Kidney (tissue), 14 donors: ENCODE results near the gene N4BP2L2. TPM values are rescaled to one million over a fixed set of nuclear protein-coding genes. Genes with fewer than 3 reads are reported as not detected.

Experiments used
- DNase-seq, 5 donors: peaks; one replicate each; pipeline ENCODE4 v3.0.0-alpha.2; 2013 to 2020
- FAIRE-seq: peaks from 2 replicates; lab custom pipeline; 2012; peaks lifted over from hg19 to GRCh38; lab: Jason Lieb, UNC
- H3K27ac ChIP-seq, 2 donors: one replicate each; pipeline ENCODE4 v1.7.0; 2013; ENCODE audit warnings: low read depth in 2 of 2, low read length in 2 of 2, inconsistent platforms in 1 of 2
- H3K27me3 ChIP-seq: one replicate; pipeline ENCODE4 v1.7.1; 2013; ENCODE audit warnings: low read length, inconsistent platforms; ENCODE audit not compliant: control insufficient read depth, insufficient read depth
- H3K36me3 ChIP-seq, 3 donors: one replicate each; pipeline versions ENCODE4 v1.7.0 to v1.7.1; 2013; ENCODE audit warnings: low read length in 3 of 3, control low read depth in 1 of 3, inconsistent platforms in 1 of 3; ENCODE audit not compliant: insufficient read depth in 3 of 3, control insufficient read depth in 2 of 3
- H3K4me1 ChIP-seq, 3 donors: one replicate each; pipeline versions ENCODE4 v1.7.0 to v1.7.1; 2013; ENCODE audit warnings: low read length in 3 of 3, inconsistent platforms in 1 of 3, low read depth in 1 of 3; ENCODE audit not compliant: control insufficient read depth in 2 of 3, insufficient read depth in 2 of 3
- H3K4me3 ChIP-seq, 3 donors: one replicate each; pipeline versions ENCODE4 v1.7.0 to v1.8.1; 2013; ENCODE audit warnings: low read length in 3 of 3, control low read depth in 1 of 3, inconsistent platforms in 1 of 3
- H3K9ac ChIP-seq, 3 donors: one replicate each; pipeline versions ENCODE4 v1.7.0 to v1.7.1; 2013; ENCODE audit warnings: low read length in 3 of 3, control low read depth in 1 of 3, inconsistent platforms in 1 of 3
- H3K9me3 ChIP-seq, 3 donors: one replicate each; pipeline versions ENCODE4 v1.7.0 to v1.7.1; 2013; ENCODE audit warnings: low read length in 3 of 3, control low read depth in 1 of 3, inconsistent platforms in 1 of 3; ENCODE audit not compliant: control insufficient read depth in 2 of 3, insufficient read depth in 1 of 3
- intact Hi-C: fragments of 100-400 bp; cut with DNase I; formaldehyde crosslinking; loops from one replicate; pipeline ENCODE4 v1.11.1; 2022
- polyA plus RNA-seq: library from polyadenylated mRNA; stranded (reverse); fragments of 350-450 nt; fragmentation: Illumina TruSeq; extraction: RNeasy Lipid Tissue Mini Kit (QIAGEN cat#74804); gene quantifications from one replicate; pipeline ENCODE4 v1.2.3, GENCODE V29; 2014; ENCODE audit warnings: low read depth, low replicate concordance; ENCODE audit not compliant: insufficient read depth
- total RNA-seq: library from RNA; stranded (reverse); fragmentation: NEBNext Ultra II Directional; extraction: Animal tissue kit (Norgen Biotek cat#: 25700); gene quantifications from one replicate; pipeline ENCODE4 v1.2.1, GENCODE V29; 2021
- TF ChIP-seq, protein P1 (sequence below): IDR thresholded peaks from 3 replicates; pipeline ENCODE4 v1.5.1; 2012; ENCODE audit warnings: mild to moderate bottlenecking, moderate library complexity, borderline replicate concordance; ENCODE audit not compliant: insufficient read depth; ENCODE audit errors: extremely low read depth
- donor health status: control.
- donor health status: control.
- donor health status: control.
- donor health status: control.
- donor health status: control.
- donor health status: DM: yes; HTN: yes; CAD: no.
- donor health status: Normal renal cell carcinoma (clear cell type).

N4BP2L2 gene
- total and polyA plus RNA-seq, 2 donors from 2014 or later, result 71.3 to 165 TPM

- Histone ChIP-seq H3K4me1 (no peaks in the 10 kb centered on the region), H3K4me3 (no peak overlapping the region), H3K27me3 (no peaks in the 10 kb centered on the region), H3K27ac (no peak overlapping the region), H3K9ac (no peak overlapping the region), H3K36me3 (no peaks in the 10 kb centered on the region), H3K9me3 (no peaks in the 10 kb centered on the region)
- intact Hi-C loops, result no loop called here
- TF ChIP-seq, protein P1, sequence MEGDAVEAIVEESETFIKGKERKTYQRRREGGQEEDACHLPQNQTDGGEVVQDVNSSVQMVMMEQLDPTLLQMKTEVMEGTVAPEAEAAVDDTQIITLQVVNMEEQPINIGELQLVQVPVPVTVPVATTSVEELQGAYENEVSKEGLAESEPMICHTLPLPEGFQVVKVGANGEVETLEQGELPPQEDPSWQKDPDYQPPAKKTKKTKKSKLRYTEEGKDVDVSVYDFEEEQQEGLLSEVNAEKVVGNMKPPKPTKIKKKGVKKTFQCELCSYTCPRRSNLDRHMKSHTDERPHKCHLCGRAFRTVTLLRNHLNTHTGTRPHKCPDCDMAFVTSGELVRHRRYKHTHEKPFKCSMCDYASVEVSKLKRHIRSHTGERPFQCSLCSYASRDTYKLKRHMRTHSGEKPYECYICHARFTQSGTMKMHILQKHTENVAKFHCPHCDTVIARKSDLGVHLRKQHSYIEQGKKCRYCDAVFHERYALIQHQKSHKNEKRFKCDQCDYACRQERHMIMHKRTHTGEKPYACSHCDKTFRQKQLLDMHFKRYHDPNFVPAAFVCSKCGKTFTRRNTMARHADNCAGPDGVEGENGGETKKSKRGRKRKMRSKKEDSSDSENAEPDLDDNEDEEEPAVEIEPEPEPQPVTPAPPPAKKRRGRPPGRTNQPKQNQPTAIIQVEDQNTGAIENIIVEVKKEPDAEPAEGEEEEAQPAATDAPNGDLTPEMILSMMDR, result no peak
- no peak for DNase-seq
- no peak for FAIRE-seq
Measured at GRCh38 chr13:32499538-32500210, 38.9 kb downstream of the N4BP2L2 start.

DNA sequence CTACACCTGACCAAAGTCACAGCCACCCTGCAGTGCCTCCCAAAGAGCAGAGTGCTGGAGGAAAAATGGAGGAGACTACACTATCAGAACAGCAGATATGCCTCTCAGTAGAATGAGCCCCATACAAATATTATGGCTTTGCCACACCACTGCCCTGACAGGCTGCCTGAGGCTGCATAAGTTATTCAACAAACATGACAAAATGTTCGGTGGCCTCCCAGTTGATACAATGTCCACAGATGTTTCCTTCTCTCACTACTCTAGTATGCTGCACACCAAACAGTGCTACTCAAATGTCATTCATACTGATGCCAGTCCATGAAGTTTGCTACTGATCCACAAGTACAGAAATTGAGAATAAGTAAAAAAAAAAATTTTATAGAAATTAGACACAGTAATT lies 41.0 kb downstream of the N4BP2L2 start:
- Histone ChIP-seq H3K9me3 (no peaks in the 10 kb centered on the region), H3K27me3 (no peaks in the 10 kb centered on the region), H3K27ac (no peak overlapping the region), H3K4me1 (no peaks in the 10 kb centered on the region), H3K4me3 (no peak overlapping the region), H3K9ac (no peak overlapping the region), H3K36me3 (no peaks in the 10 kb centered on the region)
- intact Hi-C loops, result no loop called here
- DNase-seq (no peak), FAIRE-seq (no peak)
- TF ChIP-seq, protein P1, result no peak

- DNase-seq, result no peak
Measured at GRCh38 chr13:32496599-32497160, 41.9 kb downstream of the N4BP2L2 start.

More at GRCh38 chr13:32496599-32497160, 41.9 kb downstream of the N4BP2L2 start:
- Histone ChIP-seq H3K9ac (no peak overlapping the region), H3K36me3 (no peaks in the 10 kb centered on the region), H3K27me3 (no peaks in the 10 kb centered on the region), H3K9me3 (no peaks in the 10 kb centered on the region), H3K4me3 (no peak overlapping the region), H3K4me1 (no peaks in the 10 kb centered on the region), H3K27ac (no peak overlapping the region)
- intact Hi-C loops, result no loop called here
- TF ChIP-seq, protein P1, result no peak
- no peak for FAIRE-seq
